SHP77 treated with DMSO at 0.1 percent for 48 hours (cell line): Measurements from ENCODE around the gene NTM.

Experiments
- DNase-seq: peaks from one replicate; lab custom pipeline; 2025; lab: John Stamatoyannopoulos, UW

Gene NTM

GRCh38 chr11:131601586-131601985 is 231.2 kb downstream of the NTM start:
- no peak for DNase-seq

- DNase-seq: no peak
Measured at GRCh38 chr11:131602431-131602830, 232.0 kb downstream of the NTM start.

DNA sequence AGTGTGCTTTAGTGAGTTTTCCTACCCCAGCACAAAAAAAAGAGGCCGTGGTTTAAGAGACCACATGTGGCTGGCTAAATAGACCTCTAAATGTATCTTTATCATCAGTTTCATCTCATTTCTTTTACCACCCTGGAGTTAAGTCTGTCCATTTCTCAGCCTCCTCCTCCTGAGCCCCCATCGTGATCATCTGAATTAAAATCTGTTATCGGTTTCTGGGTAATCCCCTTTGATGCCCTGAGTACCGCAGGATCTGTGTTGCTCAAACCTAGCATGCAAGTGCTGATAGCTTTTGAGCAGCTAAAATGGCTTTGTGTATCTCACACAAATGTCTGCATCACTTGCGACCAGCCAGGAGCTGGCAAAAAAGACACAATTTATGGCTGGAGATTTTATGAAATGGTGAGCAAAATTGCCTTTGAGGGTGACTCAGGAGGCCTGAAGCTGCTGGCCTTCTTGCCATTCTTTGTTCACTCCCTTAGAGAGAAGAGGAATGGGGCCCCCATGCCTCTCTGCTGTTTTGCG is 236.5 kb downstream of the NTM start:
- no peak for DNase-seq

- DNase-seq: no peak
Measured at GRCh38 chr11:131609337-131609736, 238.9 kb downstream of the NTM start.

GRCh38 chr11:131609921-131610320 is 239.5 kb downstream of the NTM start:
- DNase-seq: no peak

DNA sequence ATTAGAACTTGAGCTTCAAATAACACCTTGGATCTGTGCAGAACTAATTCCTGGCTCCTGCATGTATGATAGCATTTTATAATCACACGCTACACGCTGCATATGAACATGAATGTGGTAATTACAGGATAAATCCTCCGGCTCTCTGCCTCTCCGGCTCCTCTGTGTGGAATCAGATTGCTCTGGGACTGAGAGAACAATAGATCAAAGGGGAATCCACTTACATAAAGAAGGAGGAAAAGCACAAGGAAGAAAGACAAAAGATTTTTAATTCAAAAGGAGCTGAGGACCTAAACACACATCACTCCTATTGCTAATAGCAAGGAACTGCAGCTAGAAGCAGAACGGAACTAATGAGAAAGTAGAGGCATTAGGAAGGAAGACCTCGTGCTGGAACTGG is 240.9 kb downstream of the NTM start:
- no peak for DNase-seq

DNA sequence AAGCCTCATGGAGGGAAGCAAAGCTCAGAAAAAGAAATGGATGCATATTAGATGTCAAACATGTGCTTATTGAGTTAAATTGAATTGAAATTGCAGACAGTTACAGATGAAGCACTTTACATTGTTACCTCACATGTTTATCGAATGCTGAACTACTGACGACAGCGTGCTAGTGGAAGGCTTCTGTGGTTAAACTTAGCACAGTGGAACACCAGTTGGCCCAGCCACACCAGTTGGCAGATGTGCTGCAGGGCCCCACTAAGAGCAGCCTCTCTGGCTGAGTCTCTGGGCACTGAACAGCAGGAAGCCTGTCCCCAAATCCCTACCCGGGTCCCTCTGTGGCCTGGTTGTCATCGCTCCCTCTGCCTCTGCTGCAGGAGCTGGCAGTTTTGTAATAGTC is 242.1 kb downstream of the NTM start:
- no peak for DNase-seq

DNA sequence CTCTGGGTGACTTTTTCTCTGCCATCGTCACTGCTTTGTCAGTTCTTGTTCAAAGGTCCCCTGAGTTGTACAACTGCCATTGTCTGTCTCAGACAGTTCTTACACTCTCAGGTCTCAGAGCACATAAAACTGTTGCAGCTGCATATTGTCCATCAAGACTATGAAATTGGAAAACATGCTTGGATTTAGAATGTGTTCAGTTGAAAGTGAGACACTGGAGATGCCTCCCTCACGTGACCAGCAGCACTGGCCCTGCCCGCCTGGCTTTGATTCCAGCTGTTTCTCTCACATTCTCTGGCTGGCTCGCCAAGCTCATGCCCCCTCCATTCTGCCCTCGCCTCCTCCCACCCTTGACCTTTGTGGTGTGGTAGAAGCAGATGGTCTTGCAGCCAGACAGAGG is 244.2 kb downstream of the NTM start:
- no peak for DNase-seq

- no peak for DNase-seq
Measured at GRCh38 chr11:131615611-131616010, 245.2 kb downstream of the NTM start.

DNA sequence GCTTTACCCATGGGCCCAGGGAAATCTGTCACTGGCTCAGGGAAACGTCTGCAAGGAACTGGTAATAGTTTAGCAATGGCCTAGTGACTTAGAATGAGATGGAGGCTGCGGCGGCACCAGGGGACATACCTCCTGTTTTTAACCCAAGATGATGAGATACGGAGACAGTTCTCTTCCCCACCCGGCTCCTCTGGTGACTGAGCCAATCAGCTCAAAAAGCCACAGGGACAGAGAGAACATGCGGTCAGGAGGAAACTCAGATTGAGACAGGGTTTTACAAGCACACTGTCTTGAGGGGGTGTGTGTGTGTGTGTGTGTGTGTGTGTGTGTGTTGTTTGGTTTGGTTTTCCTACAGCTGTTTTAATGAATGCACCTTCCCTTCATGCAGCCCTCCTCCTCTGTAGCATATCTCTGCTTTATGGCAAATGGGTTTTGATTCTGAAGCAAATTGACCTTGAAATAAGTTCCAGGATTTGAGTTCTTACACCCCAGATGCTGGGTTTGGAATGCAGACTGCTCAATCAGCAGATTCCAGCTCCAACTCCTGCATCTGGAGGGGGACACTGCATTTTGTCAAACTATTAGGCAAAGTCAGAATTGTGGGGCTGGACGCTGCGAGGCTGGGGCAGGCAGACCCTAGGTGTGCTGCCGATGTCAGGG is 246.2 kb downstream of the NTM start:
- no peak for DNase-seq

- no peak for DNase-seq
Measured at GRCh38 chr11:131618201-131618600, 247.8 kb downstream of the NTM start.

DNA sequence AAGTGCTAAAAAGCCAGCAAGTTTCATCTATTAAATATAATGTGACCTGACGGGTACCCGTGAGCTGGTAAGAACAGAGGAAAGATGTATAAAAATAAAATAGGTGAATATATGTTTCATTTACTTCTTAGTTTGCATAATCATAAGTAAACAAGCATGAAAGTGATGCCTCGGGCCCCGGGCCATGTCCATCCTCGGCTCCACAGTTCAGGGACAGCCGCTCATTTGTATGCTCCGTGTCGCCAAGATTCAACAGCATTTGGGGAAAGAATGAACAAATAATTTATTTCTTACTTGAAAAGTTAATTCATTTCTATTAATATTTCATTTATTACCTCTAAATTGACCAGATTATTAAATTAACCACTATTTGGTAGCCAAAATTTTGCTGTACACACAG is 251.8 kb downstream of the NTM start:
- no peak for DNase-seq

DNA sequence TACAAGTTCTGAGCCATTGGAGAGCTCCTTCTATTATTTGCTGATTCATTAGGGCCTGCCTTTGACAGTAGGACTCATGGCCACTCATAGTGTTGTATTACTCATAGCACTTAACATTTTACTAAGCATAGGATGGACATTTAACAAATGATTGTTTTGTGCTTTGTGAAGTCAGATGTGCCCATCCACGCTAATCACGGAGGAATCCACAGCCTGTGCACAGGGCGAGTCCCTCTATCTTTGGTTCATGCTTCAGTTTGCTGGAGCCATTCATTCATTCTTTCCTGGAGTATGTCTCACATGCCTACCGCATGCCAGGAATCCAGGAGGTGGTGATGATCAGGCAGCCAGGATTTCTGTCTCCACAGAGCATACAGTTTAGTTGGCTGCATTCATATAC is 254.1 kb downstream of the NTM start:
- DNase-seq: no peak

- no peak for DNase-seq
Measured at GRCh38 chr11:131626788-131627187, 256.4 kb downstream of the NTM start.

DNA sequence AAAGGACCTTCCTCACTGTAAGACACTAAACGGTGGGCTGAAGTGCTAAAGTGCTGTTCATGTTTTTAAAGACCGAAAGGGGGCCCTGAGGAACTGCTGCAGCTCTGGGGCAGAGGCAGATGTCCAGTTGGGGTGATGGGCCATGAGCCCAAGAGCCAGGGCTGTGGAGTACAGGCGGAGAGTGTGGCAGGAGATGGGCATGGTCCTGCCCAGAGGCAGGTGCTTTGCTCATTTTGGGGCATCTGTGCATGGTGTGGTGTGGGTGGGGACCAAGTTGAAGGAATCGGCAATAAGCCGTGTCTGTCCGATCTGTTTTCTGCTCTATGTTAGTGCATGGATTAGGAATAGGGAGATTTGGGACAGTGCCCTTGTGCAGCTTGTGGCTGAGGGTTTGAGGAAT is 258.3 kb downstream of the NTM start:
- DNase-seq: no peak

GRCh38 chr11:131629925-131630540 is 259.6 kb downstream of the NTM start:
- DNase-seq: no peak

- no peak for DNase-seq
Measured at GRCh38 chr11:131632971-131633370, 262.6 kb downstream of the NTM start.

GRCh38 chr11:131633921-131634715 is 263.7 kb downstream of the NTM start:
- DNase-seq: no peak

DNA sequence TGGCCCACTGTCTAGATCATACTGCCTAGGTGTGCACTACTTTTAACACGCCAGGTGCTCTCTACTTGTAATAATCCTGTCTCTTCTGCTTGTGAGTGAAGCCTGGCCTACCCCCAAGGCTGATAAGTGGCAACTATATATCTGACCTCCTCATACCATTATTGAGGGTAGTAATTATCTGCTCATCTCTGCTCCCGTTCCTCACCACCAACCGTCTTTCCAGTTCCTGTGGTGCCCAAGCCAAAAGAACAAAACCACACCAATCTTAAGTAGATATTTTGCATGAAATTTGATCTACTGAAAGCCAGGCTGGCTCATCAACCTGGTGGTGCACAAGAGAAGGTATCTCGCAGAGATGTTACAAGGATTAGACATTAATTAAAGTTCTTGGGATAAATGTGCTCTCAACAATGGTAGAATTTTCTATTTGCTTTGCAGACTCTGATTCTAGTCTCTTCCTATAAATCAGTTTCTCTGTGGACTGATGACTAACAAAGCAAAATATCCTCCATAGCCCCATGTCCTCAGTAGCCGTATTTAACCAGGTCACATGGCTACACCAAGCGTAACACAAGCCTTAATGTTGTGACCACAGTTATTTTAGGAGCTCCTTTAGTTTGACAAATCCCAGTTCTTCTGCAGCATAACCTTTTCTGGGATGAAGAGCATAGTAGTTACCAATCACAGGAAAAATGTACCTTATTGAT is 267.2 kb downstream of the NTM start:
- no peak for DNase-seq

DNA sequence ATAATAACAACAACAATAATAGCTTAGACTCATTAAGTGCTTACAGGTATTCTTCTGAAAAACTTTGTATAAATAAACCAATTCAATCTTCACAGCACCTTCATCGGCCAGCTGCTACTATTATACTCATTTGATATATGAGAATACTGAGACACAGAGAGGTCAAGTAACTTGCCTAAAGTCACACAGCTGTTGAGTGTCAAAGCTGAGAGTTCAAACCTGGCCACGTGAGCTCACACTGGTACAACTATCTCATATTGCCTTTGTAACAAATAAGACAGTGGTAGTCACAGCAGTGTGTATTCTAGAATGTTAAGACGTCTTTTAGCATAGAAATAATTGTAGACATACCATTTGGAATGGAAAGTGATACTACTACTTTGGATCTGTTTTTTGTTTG is 268.5 kb downstream of the NTM start:
- no peak for DNase-seq

- DNase-seq: no peak
Measured at GRCh38 chr11:131640320-131640719, 269.9 kb downstream of the NTM start.

DNA sequence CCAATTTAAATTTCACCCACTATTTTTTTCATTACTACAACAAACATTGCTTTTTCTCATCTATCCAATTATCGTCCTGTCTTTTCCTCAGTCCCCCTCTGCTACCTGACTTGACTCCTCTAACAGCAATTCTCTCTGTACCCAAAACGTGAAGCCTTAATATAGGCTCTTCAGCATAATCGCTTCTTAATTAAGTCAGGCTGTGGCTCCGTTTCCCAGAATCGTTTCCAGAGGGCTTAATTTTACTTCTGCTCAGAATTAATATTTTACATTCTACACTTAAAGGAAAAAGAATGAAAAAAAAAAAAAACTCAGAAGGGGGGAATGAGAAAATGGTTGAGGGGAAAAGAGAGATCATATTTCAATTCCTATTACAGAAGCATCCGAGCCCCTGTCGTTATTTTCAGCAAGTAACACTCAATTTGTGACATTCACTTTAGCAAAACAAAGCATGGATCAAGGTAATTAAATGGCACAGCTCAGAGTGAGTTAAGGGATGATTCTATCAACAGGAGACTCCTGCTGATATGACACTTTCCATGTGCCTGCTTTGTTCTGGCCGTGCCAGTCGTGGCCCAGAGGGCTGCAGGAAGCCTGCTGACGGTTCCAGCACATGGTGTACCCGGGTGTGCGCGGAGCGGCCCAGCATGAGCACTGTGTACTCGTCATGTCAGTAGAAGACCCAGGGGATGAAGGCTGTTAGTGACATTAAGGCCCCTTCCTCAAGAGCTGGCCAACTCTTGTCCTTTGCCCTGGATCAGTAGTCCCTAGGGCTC is 272.5 kb downstream of the NTM start:
- DNase-seq: no peak
